Measurements from ENCODE around the gene FBXO44.

DNA sequence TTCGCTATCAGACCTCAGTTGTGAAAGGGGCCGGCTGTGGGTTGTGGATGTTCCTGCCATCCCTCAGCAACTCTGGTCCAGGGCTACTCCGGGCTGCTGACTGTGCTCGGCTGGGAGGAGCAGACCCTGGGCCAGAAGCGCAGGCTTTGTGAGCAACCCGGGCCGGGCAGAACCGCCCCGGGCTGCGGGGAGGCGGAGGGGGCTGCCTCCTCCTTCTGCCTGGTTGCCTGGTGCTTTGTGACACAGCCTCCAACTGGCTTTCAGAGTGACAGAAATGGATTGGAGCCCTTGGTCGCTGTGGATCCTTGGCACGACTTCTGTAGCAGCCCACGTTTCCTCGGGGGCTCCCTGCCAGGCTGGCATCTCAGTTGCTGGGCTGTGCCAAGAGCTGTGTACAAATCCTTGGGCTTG lies 46.9 kb downstream of the FBXO44 start:
- no peak for TF ChIP-seq ISL1 (CRISPR knock-in tag; IDR thresholded peaks at IDR 0.05)
- TF ChIP-seq, protein P1, sequence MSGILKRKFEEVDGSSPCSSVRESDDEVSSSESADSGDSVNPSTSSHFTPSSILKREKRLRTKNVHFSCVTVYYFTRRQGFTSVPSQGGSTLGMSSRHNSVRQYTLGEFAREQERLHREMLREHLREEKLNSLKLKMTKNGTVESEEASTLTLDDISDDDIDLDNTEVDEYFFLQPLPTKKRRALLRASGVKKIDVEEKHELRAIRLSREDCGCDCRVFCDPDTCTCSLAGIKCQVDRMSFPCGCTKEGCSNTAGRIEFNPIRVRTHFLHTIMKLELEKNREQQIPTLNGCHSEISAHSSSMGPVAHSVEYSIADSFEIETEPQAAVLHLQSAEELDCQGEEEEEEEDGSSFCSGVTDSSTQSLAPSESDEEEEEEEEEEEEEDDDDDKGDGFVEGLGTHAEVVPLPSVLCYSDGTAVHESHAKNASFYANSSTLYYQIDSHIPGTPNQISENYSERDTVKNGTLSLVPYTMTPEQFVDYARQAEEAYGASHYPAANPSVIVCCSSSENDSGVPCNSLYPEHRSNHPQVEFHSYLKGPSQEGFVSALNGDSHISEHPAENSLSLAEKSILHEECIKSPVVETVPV (CRISPR knock-in tag; IDR thresholded peaks at IDR 0.05): no peak
